B cell (primary cell): ENCODE data around the gene PRKCZ. TPM values are rescaled to one million over a fixed set of nuclear protein-coding genes. Genes with fewer than 3 reads are reported as not detected.

Experiments
- ATAC-seq: fragments of 200-7000 bp; cut with Tn5 transposase; one replicate; pipeline ENCODE4 v1.10.0; 2021; ENCODE audit warnings: low read depth, mild to moderate bottlenecking, moderate number of reproducible peaks, moderate library complexity
- CTCF ChIA-PET: fragments of 350-600 bp; sonication (Branson Sonifier 250); formaldehyde crosslinking; loops from one replicate; lab custom pipeline; 2021; ENCODE audit warnings: antibody characterized with exemption, inconsistent platforms; lab: Charles Lee
- POLR2A ChIA-PET: fragments of 350-600 bp; sonication (Branson Sonifier 250); formaldehyde crosslinking; loops from one replicate; lab custom pipeline; 2021; ENCODE audit warnings: antibody characterized with exemption; lab: Charles Lee
- DNase-seq: peaks from one replicate; pipeline ENCODE4 v3.0.0; 2013
- H2AFZ ChIP-seq: 2 replicates; pipeline ENCODE4 v1.6.1; 2012; ENCODE audit warnings: mild to moderate bottlenecking, low read depth, low read length; ENCODE audit not compliant: insufficient read depth, poor library complexity, severe bottlenecking
- H3K27ac ChIP-seq, 2 donors: 1 replicate in 1 of 2; 2 replicates in 1 of 2; pipeline ENCODE4 v1.5.1; 2012 to 2013; ENCODE audit warnings: low read length in 2 of 2, mild to moderate bottlenecking in 2 of 2, moderate library complexity in 1 of 2
- H3K27me3 ChIP-seq, 4 experiments: fragments of 200-600 bp in 1 of 4; sonication (generic) in 1 of 4; replicated peaks in 1 of 4; 1 replicate in 2 of 4; 2 replicates in 2 of 4; pipeline versions ENCODE4 v1.6.1 to v1.7.0; 2013 to 2016; ENCODE audit warnings: low read length in 3 of 4, mild to moderate bottlenecking in 2 of 4, mixed read lengths in 1 of 4, moderate library complexity in 1 of 4; ENCODE audit not compliant: insufficient read depth in 4 of 4, control insufficient read depth in 3 of 4; ENCODE audit errors: control extremely low read depth in 1 of 4
- H3K36me3 ChIP-seq, 2 experiments: replicated peaks in 1 of 2; 1 replicate in 1 of 2; 2 replicates in 1 of 2; pipeline versions ENCODE4 v1.6.1 to v1.7.1; 2013; ENCODE audit warnings: low read length in 1 of 2; ENCODE audit not compliant: insufficient read depth in 2 of 2, control insufficient read depth in 1 of 2; ENCODE audit errors: control extremely low read depth in 1 of 2, extremely low read depth in 1 of 2
- H3K4me1 ChIP-seq, 2 donors: fragments of 200-600 bp in 1 of 2; sonication (generic) in 1 of 2; 1 replicate in 1 of 2; 2 replicates in 1 of 2; pipeline versions ENCODE4 v1.5.1 to v1.6.1; 2013 to 2017; ENCODE audit warnings: low read length in 2 of 2; ENCODE audit not compliant: control insufficient read depth in 2 of 2, insufficient read depth in 2 of 2
- H3K4me2 ChIP-seq: replicated peaks from 2 replicates; pipeline ENCODE3; 2012; ENCODE audit warnings: mild to moderate bottlenecking, low read depth, low read length; ENCODE audit not compliant: poor library complexity, severe bottlenecking
- H3K4me3 ChIP-seq, 5 experiments: fragments of 200-600 bp in 1 of 5; sonication (generic) in 1 of 5; 1 replicate in 3 of 5; 2 replicates in 2 of 5; pipeline versions ENCODE4 v1.5.1 to v1.7.0; 2011 to 2016; ENCODE audit warnings: low read length in 4 of 5, mild to moderate bottlenecking in 4 of 5, low read depth in 2 of 5, control low read depth in 1 of 5, moderate library complexity in 1 of 5; ENCODE audit not compliant: insufficient read depth in 1 of 5; ENCODE audit errors: control extremely low read depth in 1 of 5, extremely low read depth in 1 of 5
- H3K79me2 ChIP-seq: fragments of 200-600 bp; sonication (generic); one replicate; pipeline ENCODE4 v1.6.0; 2016; ENCODE audit warnings: low read length; ENCODE audit not compliant: control insufficient read depth, insufficient read depth
- H3K9ac ChIP-seq: fragments of 200-600 bp; sonication (generic); 2 replicates; pipeline ENCODE4 v1.6.1; 2017; ENCODE audit warnings: mild to moderate bottlenecking, low read length, moderate library complexity
- H3K9me3 ChIP-seq, 3 donors: one replicate each; pipeline versions ENCODE4 v1.6.1 to v1.7.1; 2013; ENCODE audit warnings: low read length in 2 of 3; ENCODE audit not compliant: control insufficient read depth in 2 of 3, insufficient read depth in 1 of 3; ENCODE audit errors: control extremely low read depth in 1 of 3
- H4K20me1 ChIP-seq: 2 replicates; pipeline ENCODE4 v1.6.0; 2012; ENCODE audit warnings: mild to moderate bottlenecking, low read length; ENCODE audit not compliant: insufficient read depth, control insufficient read depth, poor library complexity, severe bottlenecking
- H3K27ac Mint-ChIP-seq: one replicate; pipeline ENCODE4 v1.8.0; 2021; ENCODE audit warnings: mixed read lengths
- H3K27me3 Mint-ChIP-seq: one replicate; pipeline ENCODE4 v1.8.0; 2021; ENCODE audit warnings: mixed read lengths
- H3K4me1 Mint-ChIP-seq: one replicate; pipeline ENCODE4 v1.8.0; 2021; ENCODE audit warnings: mixed read lengths
- H3K4me3 Mint-ChIP-seq: one replicate; pipeline ENCODE4 v1.8.0; 2021; ENCODE audit warnings: mixed read lengths
- H3K9me3 Mint-ChIP-seq: one replicate; pipeline ENCODE4 v1.8.0; 2022; ENCODE audit warnings: mixed read lengths; ENCODE audit not compliant: insufficient read depth
- CTCF ChIP-seq: fragments of 200-600 bp; IDR thresholded peaks from one replicate; pipeline ENCODE4 v1.8.0; 2022; ENCODE audit warnings: antibody characterized with exemption, mild to moderate bottlenecking
- EZH2 ChIP-seq: IDR thresholded peaks from 2 replicates; pipeline ENCODE4 v1.6.1; 2012; ENCODE audit warnings: borderline replicate concordance, low read depth, mild to moderate bottlenecking, moderate library complexity, low read length; ENCODE audit not compliant: insufficient read depth, poor library complexity, severe bottlenecking
- WGBS: methylation state at CpG from one replicate; pipeline ENCODE4 v1.1.5; 2013; ENCODE audit warnings: missing lambda C conversion rate; ENCODE audit not compliant: insufficient coverage; 5-methylcytosine and 5-hydroxymethylcytosine counted together
- intact Hi-C: fragments of 100-400 bp; cut with micrococcal nuclease; formaldehyde crosslinking; loops from one replicate; pipeline ENCODE4 v1.10.0; 2022
- polyA plus RNA-seq: library from polyadenylated mRNA; depleted of rRNA; stranded (reverse); fragments of >200 nt; gene quantifications from 2 replicates; pipeline ENCODE4 v1.2.3, GENCODE V29; 2012
- total RNA-seq, 2 donors: library from RNA; stranded (reverse); fragments of 120-200 nt in 1 of 2; gene quantifications; 1 replicate in 1 of 2; 2 replicates in 1 of 2; pipeline versions ENCODE4 v1.2.3 to v1.2.4, GENCODE V29; 2013 to 2022

The PRKCZ gene
- total and polyA plus RNA-seq, 2 donors (not counting 1 experiment from before 2014, with no cell fraction given): 17.9 to 53.2 TPM

GRCh38 chr1:2209400-2210083 is 159.3 kb downstream of the PRKCZ start:
- no peaks in the 10 kb centered on the region for H3K36me3 ChIP-seq
- no peaks in the 10 kb centered on the region for H4K20me1 ChIP-seq
- Mint-ChIP-seq H3K27ac (no peak overlapping the region), H3K9me3 (no peaks in the 10 kb centered on the region), H3K27me3 (no peaks in the 10 kb centered on the region), H3K4me3 (no peak overlapping the region), H3K4me1 (peaks cover 13% of the 10 kb centered on the region)
- H3K4me1 ChIP-seq: peaks cover 17 to 26% of the 10 kb centered on the region in 2 donors
- H3K79me2 ChIP-seq: no peaks in the 10 kb centered on the region
- ATAC-seq (no peak), DNase-seq (no peak)
- H3K27ac ChIP-seq: no peak overlapping the region
- no peak overlapping the region for H2AFZ ChIP-seq
- H3K27me3 ChIP-seq: peaks cover 0 to 10% (median 3%) of the 10 kb centered on the region in 4 experiments
- TF ChIP-seq EZH2: no peak
- no peak overlapping the region for H3K9ac ChIP-seq
- 94% methylated on average over 16 of the region's 18 CpGs for WGBS
- no peak overlapping the region for H3K4me2 ChIP-seq
- intact Hi-C loops: loop anchor here (5.0 kb wide), 1 partner anchor 77 kb away; no protein-coding TSS in a partner anchor
- CTCF ChIA-PET: no interaction called here
- H3K9me3 ChIP-seq: peaks cover 0 to 3% (median 0%) of the 10 kb centered on the region in 3 donors
- POLR2A ChIA-PET: no interaction called here
- H3K4me3 ChIP-seq: no peak overlapping the region

DNA sequence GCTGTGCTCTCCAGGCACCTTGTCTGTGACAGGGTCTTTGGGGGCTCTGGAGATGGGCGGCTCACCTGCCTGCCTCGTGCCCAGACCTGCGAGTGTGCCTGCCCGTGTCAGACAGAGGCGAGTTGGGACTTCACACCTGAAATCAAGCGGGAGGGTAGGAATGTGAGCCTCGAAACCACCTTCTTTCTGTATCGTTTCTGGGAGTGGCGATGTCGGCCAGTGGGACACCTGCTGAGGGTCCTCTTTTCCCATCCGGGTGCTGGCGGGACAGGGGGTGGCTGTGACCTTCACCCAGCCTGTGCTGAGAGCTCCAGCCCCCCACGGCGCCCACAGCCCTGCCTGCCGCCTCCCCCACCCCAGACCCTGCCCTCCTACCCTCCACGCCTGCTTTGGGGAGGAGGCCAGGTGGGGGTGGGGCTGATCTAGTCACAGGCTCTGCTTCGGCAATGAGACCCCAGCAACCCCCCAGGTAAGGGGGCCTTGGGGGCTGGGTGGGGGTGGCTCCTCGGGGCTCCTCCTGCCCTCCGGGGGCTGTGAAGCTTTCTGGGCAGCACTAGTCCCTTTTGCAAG is 160.0 kb downstream of the PRKCZ start:
- intact Hi-C loops: no loop called here
- H2AFZ ChIP-seq: no peak overlapping the region
- no peaks in the 10 kb centered on the region for H3K79me2 ChIP-seq
- H3K27me3 ChIP-seq: peaks cover 0 to 10% (median 3%) of the 10 kb centered on the region in 4 experiments
- ATAC-seq: no peak
- WGBS: 87% methylated on average over 15 of the region's 19 CpGs
- H3K27ac ChIP-seq: no peak overlapping the region
- Mint-ChIP-seq H3K4me1 (peaks cover 12% of the 10 kb centered on the region), H3K27me3 (no peaks in the 10 kb centered on the region), H3K9me3 (no peaks in the 10 kb centered on the region), H3K27ac (no peak overlapping the region), H3K4me3 (no peak overlapping the region)
- no peak overlapping the region for H3K9ac ChIP-seq
- peaks cover 16 to 25% of the 10 kb centered on the region in 2 donors for H3K4me1 ChIP-seq
- H4K20me1 ChIP-seq: no peaks in the 10 kb centered on the region
- H3K4me3 ChIP-seq: no peak overlapping the region
- ChIA-PET POLR2A (no interaction called here), CTCF (no interaction called here)
- no peak for TF ChIP-seq CTCF
- TF ChIP-seq EZH2: no peak
- no peak overlapping the region for H3K4me2 ChIP-seq
- H3K9me3 ChIP-seq: peaks cover 0 to 3% (median 0%) of the 10 kb centered on the region in 3 donors
- no peak for DNase-seq
- no peaks in the 10 kb centered on the region for H3K36me3 ChIP-seq
